Neural progenitor cell (in vitro differentiated cells): ENCODE results near the gene AK5. TPM values are rescaled to one million over a fixed set of nuclear protein-coding genes. Genes with fewer than 3 reads are reported as not detected.
"Not testable (repeated sequence)": the region's sequence is repeated elsewhere in the genome, so short reads cannot be mapped to it uniquely, and the experiment has no call there.

ENCODE experiments used
- DNase-seq: peaks from one replicate; pipeline ENCODE4 v3.0.0-alpha.2; 2016; ENCODE audit warnings: low spot score
- H2AFZ ChIP-seq: fragments of 200-600 bp; sonication (generic); replicated peaks from 2 replicates; pipeline ENCODE4 v1.6.1; 2016; ENCODE audit warnings: antibody characterized with exemption
- H3F3A ChIP-seq: fragments of 200-600 bp; sonication (generic); 2 replicates; pipeline ENCODE4 v1.6.1; 2016; ENCODE audit warnings: antibody characterized with exemption, low read depth
- H3K27ac ChIP-seq: fragments of 200-600 bp; sonication (generic); 2 replicates; pipeline ENCODE4 v1.5.1; 2016; ENCODE audit warnings: mild to moderate bottlenecking
- H3K27me3 ChIP-seq: fragments of 200-600 bp; sonication (generic); 2 replicates; pipeline ENCODE4 v1.6.1; 2016; ENCODE audit warnings: mild to moderate bottlenecking, moderate library complexity
- H3K36me3 ChIP-seq: fragments of 200-600 bp; sonication (generic); 2 replicates; pipeline ENCODE4 v1.5.1; 2016
- H3K4me1 ChIP-seq: fragments of 200-600 bp; sonication (generic); 2 replicates; pipeline ENCODE4 v1.6.1; 2016; ENCODE audit warnings: mixed run types
- H3K4me2 ChIP-seq: fragments of 200-600 bp; sonication (generic); 2 replicates; pipeline ENCODE4 v1.6.1; 2016
- H3K4me3 ChIP-seq: fragments of 200-600 bp; sonication (generic); 2 replicates; pipeline ENCODE4 v1.5.1; 2016
- H3K79me2 ChIP-seq: fragments of 200-600 bp; sonication (generic); 2 replicates; pipeline ENCODE4 v1.6.1; 2016; ENCODE audit warnings: low read depth
- H3K9ac ChIP-seq: fragments of 200-600 bp; sonication (generic); 2 replicates; pipeline ENCODE4 v1.6.1; 2016
- H3K9me3 ChIP-seq: fragments of 200-600 bp; sonication (generic); 2 replicates; pipeline ENCODE4 v1.5.1; 2016; ENCODE audit warnings: low read depth
- H4K20me1 ChIP-seq: fragments of 200-600 bp; sonication (generic); 2 replicates; pipeline ENCODE4 v1.6.1; 2016; ENCODE audit warnings: low read depth
- H3K27ac Mint-ChIP-seq: 3 replicates; pipeline ENCODE4 v1.8.0; 2021; ENCODE audit warnings: mixed read lengths
- H3K27me3 Mint-ChIP-seq: 2 replicates; pipeline ENCODE4 v1.8.0; 2022; ENCODE audit warnings: low read depth, mild to moderate bottlenecking, inconsistent platforms, moderate library complexity, mixed read lengths; ENCODE audit not compliant: insufficient read depth
- H3K36me3 Mint-ChIP-seq: 3 replicates; pipeline ENCODE4 v1.8.0; 2021; ENCODE audit warnings: mixed read lengths
- H3K4me1 Mint-ChIP-seq: 3 replicates; pipeline ENCODE4 v1.8.0; 2021; ENCODE audit warnings: mixed read lengths
- H3K4me3 Mint-ChIP-seq: 3 replicates; pipeline ENCODE4 v1.8.0; 2021; ENCODE audit warnings: mild to moderate bottlenecking, moderate library complexity, mixed read lengths
- H3K9me3 Mint-ChIP-seq: 3 replicates; pipeline ENCODE4 v1.8.0; 2020; ENCODE audit warnings: mixed read lengths
- EZH2 ChIP-seq: fragments of 200-600 bp; sonication (generic); IDR thresholded peaks from 2 replicates; pipeline ENCODE4 v1.6.1; 2017; ENCODE audit warnings: antibody characterized with exemption, mild to moderate bottlenecking, moderate library complexity
- EZH2phosphoT487 ChIP-seq: fragments of 200-600 bp; sonication (generic); IDR thresholded peaks from 2 replicates; pipeline ENCODE4 v1.6.1; 2017; ENCODE audit warnings: antibody characterized with exemption
- total RNA-seq: library from RNA; depleted of rRNA; stranded (reverse); fragments of >200 nt; gene quantifications from 2 replicates; pipeline ENCODE4 v1.2.3, GENCODE V29; 2015; ENCODE audit warnings: low replicate concordance
- TF ChIP-seq, protein P1 (sequence below): fragments of 200-600 bp; sonication (generic); IDR thresholded peaks from 2 replicates; pipeline ENCODE4 v1.5.1; 2017; ENCODE audit warnings: antibody characterized with exemption, mild to moderate bottlenecking

The AK5 gene
- total RNA-seq, 1 donor from 2014 or later = 1.8 TPM

DNA sequence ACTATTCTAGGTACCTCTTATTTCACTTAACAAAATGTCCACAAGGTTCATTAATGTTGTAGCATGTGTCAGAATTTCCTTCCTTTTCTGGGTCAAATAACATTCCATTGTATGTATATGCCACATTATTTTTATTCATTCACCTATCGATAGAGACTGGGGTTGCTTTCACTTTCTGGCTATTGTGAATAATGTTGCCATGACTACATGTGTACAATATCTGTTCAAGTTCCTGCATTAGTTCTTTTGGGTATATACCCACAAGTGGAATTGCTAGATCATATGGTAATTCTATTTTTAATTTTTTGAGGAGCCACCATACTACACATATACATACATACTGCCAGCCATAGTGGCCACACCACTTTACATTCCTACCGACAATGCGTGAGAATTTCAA, 242.2 kb downstream of the AK5 start:
- H3K27ac ChIP-seq = no peak overlapping the region

DNA sequence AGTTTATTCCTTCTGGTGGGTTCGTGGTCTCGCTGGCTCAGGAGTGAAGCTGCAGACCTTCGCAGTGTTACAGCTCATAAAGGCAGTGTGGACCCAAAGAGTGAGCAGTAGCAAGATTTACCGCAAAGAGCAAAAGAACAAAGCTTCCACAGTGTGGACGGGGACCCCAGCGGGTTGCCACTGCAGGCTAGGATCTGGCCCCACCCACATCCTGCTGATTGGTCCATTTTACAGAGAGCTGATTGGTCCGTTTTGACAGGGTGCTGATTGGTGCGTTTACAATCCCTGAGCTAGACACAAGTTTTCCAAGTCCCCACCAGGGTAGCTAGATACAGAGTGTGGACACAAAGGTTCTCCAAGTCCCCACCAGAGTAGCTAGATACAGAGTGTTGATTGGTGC, 249.3 kb downstream of the AK5 start:
- H3K27me3 Mint-ChIP-seq, H3K79me2 ChIP-seq, H3K4me2 ChIP-seq, H3K4me3 ChIP-seq, H3K9me3 Mint-ChIP-seq, H3K4me1 Mint-ChIP-seq, H3K9ac ChIP-seq, H4K20me1 ChIP-seq, H3K9me3 ChIP-seq, DNase-seq, H3K27ac ChIP-seq, H3K4me3 Mint-ChIP-seq, H3K36me3 Mint-ChIP-seq, H3K4me1 ChIP-seq, H3F3A ChIP-seq, H3K27me3 ChIP-seq, H3K36me3 ChIP-seq, H2AFZ ChIP-seq: not testable (repeated sequence)
- H3K27ac Mint-ChIP-seq = peak overlapping the region; percentile 50

More for the DNA sequence above, 242.2 kb downstream of the AK5 start:
- no peak for DNase-seq
- Mint-ChIP-seq H3K4me1 (no peaks in the 10 kb centered on the region), H3K4me3 (no peak overlapping the region), H3K27ac (no peak overlapping the region), H3K27me3 (peaks cover 2% of the 10 kb centered on the region), H3K9me3 (peaks cover 6% of the 10 kb centered on the region), H3K36me3 (no peaks in the 10 kb centered on the region)
- Histone ChIP-seq H3K4me2 (no peak overlapping the region), H3K4me1 (no peaks in the 10 kb centered on the region), H2AFZ (no peak overlapping the region), H3K27me3 (no peaks in the 10 kb centered on the region), H3K9me3 (no peaks in the 10 kb centered on the region), H3K36me3 (no peaks in the 10 kb centered on the region), H3K9ac (no peak overlapping the region), H3K4me3 (no peak overlapping the region), H3F3A (no peaks in the 10 kb centered on the region), H4K20me1 (no peaks in the 10 kb centered on the region), H3K79me2 (no peaks in the 10 kb centered on the region)
- TF ChIP-seq EZH2phosphoT487 (no peak), EZH2 (no peak)
- TF ChIP-seq, protein P1, sequence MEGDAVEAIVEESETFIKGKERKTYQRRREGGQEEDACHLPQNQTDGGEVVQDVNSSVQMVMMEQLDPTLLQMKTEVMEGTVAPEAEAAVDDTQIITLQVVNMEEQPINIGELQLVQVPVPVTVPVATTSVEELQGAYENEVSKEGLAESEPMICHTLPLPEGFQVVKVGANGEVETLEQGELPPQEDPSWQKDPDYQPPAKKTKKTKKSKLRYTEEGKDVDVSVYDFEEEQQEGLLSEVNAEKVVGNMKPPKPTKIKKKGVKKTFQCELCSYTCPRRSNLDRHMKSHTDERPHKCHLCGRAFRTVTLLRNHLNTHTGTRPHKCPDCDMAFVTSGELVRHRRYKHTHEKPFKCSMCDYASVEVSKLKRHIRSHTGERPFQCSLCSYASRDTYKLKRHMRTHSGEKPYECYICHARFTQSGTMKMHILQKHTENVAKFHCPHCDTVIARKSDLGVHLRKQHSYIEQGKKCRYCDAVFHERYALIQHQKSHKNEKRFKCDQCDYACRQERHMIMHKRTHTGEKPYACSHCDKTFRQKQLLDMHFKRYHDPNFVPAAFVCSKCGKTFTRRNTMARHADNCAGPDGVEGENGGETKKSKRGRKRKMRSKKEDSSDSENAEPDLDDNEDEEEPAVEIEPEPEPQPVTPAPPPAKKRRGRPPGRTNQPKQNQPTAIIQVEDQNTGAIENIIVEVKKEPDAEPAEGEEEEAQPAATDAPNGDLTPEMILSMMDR = no peak

DNA sequence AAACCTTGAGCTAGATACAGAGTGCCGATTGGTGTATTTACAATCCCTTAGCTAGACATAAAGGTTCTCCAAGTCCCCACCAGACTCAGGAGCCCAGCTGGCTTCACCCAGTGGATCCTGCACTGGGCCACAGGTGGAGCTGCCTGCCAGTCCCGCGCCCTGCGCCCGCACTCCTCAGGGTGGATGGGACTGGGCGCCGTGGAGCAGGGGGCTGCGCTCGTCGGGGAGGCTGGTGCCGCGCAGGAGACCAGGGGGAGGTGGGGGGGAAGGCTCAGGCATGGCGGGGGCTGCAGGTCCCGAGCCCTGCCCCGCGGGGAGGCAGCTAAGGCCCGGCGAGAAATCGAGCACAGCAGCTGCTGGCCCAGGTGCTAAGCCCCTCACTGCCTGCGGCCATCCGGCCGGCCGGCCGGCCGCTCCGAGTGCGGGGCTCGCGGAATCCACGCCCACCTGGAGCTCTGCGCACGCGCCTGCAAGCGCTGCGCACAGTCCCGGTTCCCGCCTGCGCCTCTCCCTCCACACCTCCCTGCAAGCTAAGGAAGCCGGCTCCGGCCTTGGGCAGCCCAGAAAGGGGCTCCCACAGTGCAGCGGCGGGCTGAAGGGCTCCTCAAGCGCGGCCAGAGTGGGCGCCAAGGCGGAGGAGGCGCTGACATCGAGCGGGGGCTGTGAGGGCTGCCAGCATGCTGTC, 249.9 kb downstream of the AK5 start:
- not testable (repeated sequence) for H3K4me1 ChIP-seq, H3F3A ChIP-seq, DNase-seq, H4K20me1 ChIP-seq, H3K27ac Mint-ChIP-seq, H3K4me1 Mint-ChIP-seq, H3K79me2 ChIP-seq, H3K4me2 ChIP-seq, H3K27me3 ChIP-seq, H3K27ac ChIP-seq, H3K9ac ChIP-seq, H3K4me3 ChIP-seq, H3K9me3 ChIP-seq, H3K4me3 Mint-ChIP-seq, H3K27me3 Mint-ChIP-seq, H3K36me3 Mint-ChIP-seq, H3K36me3 ChIP-seq, H3K9me3 Mint-ChIP-seq, H2AFZ ChIP-seq

DNA sequence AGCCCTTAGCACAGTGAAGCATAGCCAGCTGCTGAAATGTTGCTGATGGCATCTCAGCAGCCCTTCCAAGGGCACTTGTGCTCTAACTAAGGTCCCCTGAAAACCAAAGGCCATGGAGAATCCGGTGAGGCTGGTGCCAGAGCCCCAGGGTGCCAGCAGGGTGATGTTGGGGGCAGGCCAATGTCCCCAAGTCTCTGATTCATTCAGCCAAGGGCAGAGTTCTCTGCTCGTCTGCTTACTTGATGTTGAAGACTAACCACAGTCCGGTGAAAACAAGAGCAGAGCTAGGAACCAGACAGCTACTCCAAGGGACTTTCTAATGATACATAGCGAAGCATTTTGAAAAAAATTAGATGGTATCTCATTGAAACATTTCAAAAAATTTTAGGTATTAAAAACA, 250.8 kb downstream of the AK5 start:
- Histone ChIP-seq H3K4me1 (no peaks in the 10 kb centered on the region), H3F3A (no peaks in the 10 kb centered on the region), H3K4me3 (no peak overlapping the region), H3K9ac (no peak overlapping the region), H2AFZ (no peak overlapping the region), H3K9me3 (no peaks in the 10 kb centered on the region), H3K79me2 (no peaks in the 10 kb centered on the region), H3K27ac (no peak overlapping the region), H4K20me1 (no peaks in the 10 kb centered on the region), H3K36me3 (no peaks in the 10 kb centered on the region), H3K27me3 (no peaks in the 10 kb centered on the region), H3K4me2 (no peak overlapping the region)
- Mint-ChIP-seq H3K4me3 (no peak overlapping the region), H3K27ac (no peak overlapping the region), H3K36me3 (peaks cover 2% of the 10 kb centered on the region), H3K27me3 (peaks cover 2% of the 10 kb centered on the region), H3K9me3 (peaks cover 3% of the 10 kb centered on the region), H3K4me1 (no peaks in the 10 kb centered on the region)
- no peak for DNase-seq
- TF ChIP-seq, protein P1 = no peak
- TF ChIP-seq EZH2phosphoT487 (no peak), EZH2 (no peak)
